HK-2 (cell line): ENCODE data around the gene GPC6.
"Not testable (repeated sequence)": the region's sequence is repeated elsewhere in the genome, so short reads cannot be mapped to it uniquely, and the experiment has no call there.

Source experiments
- DNase-seq: peaks from one replicate; pipeline ENCODE4 v3.0.0-alpha.2; 2018; ENCODE audit not compliant: unreplicated experiment

Gene GPC6

GRCh38 chr13:93226623-93227279 is at the start of gene GPC6:
Gene GPC6, plus strand, starts transcription at chr13:93226807.
- DNase-seq: peak; percentile 50

- no peak for DNase-seq
Measured at GRCh38 chr13:93180356-93180969, 46.1 kb upstream of the GPC6 start.

DNA sequence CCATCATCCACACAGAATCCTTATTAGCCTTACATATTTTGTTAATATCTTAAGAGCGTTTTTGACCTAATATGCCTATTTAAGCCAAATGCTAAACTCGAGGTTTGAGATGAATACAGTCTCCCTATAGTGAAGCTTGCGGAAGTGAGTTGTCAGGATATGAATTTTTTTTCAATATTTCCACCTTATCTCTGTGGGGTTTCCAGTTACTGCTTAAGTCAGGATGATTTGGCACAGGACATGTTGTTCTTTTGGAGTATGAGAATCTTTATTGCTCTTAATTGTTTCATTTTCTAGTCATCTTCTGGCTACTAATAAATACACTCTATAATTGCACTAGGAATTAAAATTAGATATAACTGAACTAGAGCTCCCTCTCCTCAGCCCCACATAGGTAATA is 44.2 kb upstream of the GPC6 start:
- no peak for DNase-seq

DNA sequence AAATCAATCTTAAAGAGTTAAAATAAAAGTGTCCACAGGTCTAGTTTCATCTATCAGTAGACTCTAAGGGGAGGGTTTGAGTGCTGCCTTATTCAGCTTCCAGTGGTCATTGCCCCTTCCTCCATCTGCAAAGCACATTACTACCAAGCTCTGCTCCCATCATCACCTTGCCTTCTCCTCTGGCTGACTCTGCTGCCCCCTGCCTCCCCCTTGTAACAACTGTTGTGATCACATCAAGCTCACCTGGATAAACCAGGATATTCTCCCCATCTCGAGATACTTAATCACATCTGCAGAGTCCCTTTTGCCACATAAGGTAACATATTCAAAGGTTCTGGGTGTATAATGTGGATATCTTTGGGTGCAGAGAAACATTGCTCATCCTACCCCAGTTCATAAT is 43.3 kb upstream of the GPC6 start:
- DNase-seq: no peak

DNA sequence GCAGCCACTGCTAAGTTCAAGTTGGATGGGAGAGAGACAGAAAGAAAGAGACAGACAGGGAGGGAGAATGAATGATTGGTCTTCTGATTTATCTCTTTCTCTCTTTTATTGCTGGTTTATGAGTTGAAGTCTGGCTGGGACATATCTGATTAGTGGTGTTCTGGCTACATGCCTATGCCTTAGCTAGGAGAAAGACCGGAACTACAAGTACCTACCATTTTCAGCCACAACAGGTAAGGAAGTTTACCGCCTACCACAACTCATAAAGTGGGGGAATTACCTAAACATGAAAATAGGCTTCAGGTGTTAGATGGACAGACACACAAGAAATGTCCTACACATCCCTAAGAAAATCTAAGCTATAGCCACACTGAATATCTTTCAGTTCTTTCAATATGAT is 36.6 kb upstream of the GPC6 start:
- DNase-seq: no peak

- DNase-seq: no peak
Measured at GRCh38 chr13:93193682-93194081, 32.9 kb upstream of the GPC6 start.

DNA sequence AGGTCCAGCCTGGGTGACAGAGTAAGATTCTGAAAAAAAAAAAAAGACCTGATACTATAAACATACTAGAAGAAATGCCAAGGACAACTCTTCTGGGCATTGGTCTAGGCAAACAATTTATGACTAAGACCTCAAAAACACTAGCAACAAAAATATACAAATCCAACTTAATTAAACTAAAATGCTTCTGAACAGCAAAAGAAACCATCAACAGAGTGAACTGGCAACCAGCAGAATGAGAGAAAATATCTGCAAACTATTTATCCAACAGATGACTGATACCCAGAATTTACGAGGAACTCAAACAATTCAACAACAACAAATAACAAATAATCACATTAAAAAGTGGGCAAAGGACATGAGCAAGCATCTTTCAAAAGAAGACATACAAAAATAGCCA is 26.8 kb upstream of the GPC6 start:
- DNase-seq: no peak

GRCh38 chr13:93200626-93201025 is 26.0 kb upstream of the GPC6 start:
- no peak for DNase-seq

- DNase-seq: no peak
Measured at GRCh38 chr13:93201992-93202558, 24.5 kb upstream of the GPC6 start.

GRCh38 chr13:93206778-93207392 is 19.7 kb upstream of the GPC6 start:
- not testable (repeated sequence) for DNase-seq

DNA sequence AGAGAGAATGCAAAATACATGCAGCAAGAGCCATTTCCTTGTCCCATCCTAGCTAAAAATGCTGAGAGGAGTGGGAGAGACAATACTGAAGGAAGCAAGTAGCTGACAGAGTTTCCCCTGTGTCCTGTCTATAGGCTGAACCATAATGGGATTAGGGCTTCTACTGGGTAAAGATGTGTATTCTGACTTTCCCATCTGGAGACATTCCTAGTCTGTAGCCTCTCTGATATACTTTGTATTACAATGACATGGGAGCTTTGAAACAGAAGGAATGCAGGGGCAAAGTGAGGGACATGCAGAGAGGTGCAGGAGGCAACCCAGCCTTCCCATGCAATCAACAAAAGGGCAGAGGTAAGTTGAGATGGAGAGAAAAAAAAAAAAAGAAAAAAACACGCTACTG is 10.5 kb upstream of the GPC6 start:
- no peak for DNase-seq

DNA sequence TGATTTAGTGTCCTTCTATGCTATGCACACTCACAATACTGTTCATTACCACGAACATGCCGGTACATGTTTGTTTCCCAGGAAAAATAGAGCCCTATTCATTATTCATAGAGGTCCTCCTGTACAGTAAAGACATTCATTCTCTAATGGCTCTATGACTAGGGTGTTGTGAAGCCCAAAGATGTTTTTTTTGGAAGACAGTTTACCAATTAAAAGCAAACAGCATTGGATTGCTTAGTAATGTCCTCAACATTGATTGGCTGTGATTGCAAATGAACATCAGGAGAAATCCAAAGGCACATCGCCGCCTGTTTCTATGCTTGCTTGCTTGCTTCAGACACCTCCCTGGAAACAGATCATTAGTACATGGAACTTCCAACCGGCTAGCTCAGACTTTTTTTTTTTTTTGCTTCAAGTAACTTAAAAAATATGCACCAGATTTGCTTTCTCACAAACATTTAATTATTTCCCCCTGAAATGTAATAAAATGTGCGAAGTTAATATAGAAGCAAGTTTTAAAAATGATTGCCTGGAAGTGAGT is 8.8 kb upstream of the GPC6 start:
- no peak for DNase-seq

GRCh38 chr13:93218583-93218982 is 8.0 kb upstream of the GPC6 start:
- DNase-seq: no peak

DNA sequence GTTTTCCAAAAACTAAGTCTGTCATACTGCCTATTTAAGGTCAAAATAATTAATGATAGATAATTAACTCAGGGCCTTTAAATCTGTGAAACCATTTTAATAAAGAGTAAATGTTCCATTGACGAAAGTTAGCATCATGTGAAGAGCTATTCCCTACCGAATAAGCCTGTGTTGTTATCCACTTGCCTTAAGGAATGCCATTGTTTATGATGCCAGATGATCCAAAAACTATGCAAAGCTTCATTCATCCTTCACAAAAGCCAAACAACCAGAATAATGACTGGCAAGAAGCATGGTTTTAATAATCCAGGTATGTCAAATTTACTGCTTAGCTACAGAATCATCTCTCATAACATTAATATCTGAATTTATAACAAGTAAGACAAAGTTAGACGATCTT is 6.5 kb upstream of the GPC6 start:
- no peak for DNase-seq

DNA sequence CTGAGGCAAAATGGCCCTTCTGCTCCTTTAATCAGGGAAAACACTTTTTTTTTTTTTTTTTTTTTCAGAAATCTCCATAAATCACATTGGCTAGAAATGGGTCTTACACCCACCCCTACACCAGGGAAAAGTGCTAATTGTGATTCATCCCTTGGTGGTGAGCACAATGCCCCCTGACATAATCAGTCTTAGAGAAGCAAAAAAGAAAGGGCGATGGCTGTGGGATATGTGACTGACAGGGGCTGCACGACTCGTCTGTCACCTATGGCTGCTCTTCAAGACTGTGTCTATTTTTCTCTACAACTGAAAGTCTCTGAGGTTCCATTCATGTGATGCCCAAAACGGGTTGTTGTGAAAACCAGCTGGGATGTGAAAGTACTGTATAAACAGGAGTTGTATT is 3.6 kb upstream of the GPC6 start:
- DNase-seq: no peak

- no peak for DNase-seq
Measured at GRCh38 chr13:93224535-93224934, 2.1 kb upstream of the GPC6 start.

GRCh38 chr13:93225610-93226009 is 997 bp upstream of the GPC6 start:
- DNase-seq: no peak

DNA sequence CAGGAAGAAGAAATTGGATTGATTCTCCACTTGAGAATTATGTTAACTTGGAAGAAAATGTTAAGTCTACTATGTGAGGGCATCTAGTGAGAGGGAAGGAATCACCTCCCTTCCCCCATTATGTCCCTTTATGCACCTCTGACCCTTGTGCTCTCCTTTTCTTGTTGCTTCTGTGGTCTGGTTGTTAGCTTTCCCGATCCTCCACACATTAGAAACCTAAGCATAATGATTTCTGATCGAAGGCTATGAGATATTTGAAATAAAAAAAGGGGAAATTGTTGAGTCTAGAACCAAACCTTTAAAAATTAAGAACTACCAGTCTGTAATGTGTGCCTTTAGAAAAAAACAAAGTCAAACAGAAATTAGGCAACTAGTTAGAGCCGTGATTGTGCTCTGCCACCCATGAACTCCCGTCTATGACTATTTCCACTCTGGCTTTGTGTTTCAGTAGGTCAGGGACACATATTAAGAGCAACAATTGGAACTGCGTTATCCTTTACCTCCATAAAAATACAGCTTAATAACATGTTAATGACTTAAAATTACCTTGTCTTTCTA is 463 bp upstream of the GPC6 start:
- no peak for DNase-seq

DNA sequence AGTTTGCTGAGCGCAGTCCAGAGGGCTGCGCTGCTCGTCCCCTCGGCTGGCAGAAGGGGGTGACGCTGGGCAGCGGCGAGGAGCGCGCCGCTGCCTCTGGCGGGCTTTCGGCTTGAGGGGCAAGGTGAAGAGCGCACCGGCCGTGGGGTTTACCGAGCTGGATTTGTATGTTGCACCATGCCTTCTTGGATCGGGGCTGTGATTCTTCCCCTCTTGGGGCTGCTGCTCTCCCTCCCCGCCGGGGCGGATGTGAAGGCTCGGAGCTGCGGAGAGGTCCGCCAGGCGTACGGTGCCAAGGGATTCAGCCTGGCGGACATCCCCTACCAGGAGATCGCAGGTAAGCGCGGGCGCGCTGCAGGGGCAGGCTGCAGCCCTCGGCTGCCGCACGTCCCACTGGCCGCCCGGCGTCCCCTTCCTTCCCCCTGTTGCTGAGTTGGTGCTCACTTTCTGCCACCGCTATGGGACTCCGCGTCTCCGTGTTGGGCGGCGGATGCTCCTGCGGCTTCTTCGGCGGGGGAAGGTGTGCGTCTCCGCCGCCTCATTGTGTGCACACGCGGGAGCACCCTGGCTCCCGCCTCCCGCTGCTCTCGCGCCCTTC is 772 bp downstream of the GPC6 start:
- peak; percentile 64 for DNase-seq

- DNase-seq: peak; percentile 66
Measured at GRCh38 chr13:93227878-93228642, 1.5 kb downstream of the GPC6 start.

DNA sequence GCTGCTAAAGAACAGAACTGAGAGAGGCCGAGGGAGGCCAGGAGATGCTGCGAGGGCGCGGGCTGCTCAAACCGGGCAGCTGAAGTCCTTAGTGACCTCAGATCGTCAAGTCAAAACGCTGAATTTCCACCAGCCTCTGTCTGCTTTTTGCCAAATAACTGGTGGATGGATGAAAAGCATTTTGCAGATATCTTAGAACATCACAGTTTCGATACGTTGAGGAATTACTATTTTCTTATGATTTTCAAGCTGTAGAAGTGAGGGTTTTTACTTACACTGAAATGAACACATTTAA is 2.0 kb downstream of the GPC6 start:
- DNase-seq: no peak
